Measurements from ENCODE around the gene GSX1. TPM values are rescaled to one million over a fixed set of nuclear protein-coding genes. Genes with fewer than 3 reads are reported as not detected.

The GSX1 gene
- total RNA-seq, 1 experiment from 2014 or later = not detected

DNA sequence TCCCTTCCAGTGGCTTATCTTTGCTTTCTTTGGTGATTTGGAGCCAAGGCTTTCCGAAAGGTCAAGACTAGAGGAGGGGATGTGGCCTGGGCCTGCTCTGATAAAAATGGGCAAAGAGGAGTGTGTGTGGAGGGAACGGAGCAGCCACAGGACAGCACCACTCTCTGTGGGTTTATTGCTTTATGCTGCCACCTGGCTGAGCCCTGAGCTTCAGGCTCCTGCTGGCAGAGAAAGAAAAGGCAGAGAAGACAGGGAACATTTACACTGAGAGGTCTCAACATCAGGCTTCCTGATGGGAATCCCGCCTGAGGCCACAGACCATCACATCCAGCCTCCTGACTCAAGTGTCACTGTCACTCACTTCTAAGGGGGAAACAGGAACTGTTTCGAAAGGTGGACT, 9.2 kb upstream of the GSX1 start:
- no peak for DNase-seq (ENCODE audit: low read depth, low spot score)

DNA sequence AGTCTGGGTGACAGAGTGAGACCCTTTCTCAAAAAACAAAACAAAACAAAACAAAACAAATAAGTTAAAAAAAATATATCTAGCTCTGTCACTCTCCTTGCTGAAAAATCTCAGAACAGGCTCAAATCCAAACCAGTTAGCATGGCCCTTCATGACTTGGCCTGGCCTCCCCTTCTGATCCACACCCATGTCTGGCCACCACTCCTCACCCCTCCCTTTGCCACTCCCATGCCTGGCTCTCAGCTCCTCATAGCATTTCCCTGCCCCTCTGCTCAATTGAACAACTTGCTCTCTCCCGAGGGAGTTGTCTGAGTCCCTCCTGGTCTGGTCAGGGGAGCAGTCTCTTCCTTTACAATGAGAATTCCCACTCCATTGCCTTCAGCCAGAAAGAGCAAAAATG, 4.0 kb upstream of the GSX1 start:
- no peaks in the 10 kb centered on the region; the same call in 1 of the 2 replicates for H3K36me3 ChIP-seq (ENCODE audit: control insufficient read depth, insufficient read depth, low read length)
- DNase-seq (ENCODE audit: low read depth, low spot score) = no peak
- no peak for ATAC-seq
- H3K4me1 ChIP-seq (ENCODE audit: control insufficient read depth, insufficient read depth, low read length) = peaks cover 6% of the 10 kb centered on the region; the same call in 1 of the 2 replicates
- POLR2A ChIA-PET = no interaction called here
- CTCF ChIA-PET = no interaction called here
- no peaks in the 10 kb centered on the region for H3K9me3 ChIP-seq (ENCODE audit: control insufficient read depth, insufficient read depth, low read depth, low read length)
- no peak overlapping the region for H3K4me3 ChIP-seq (ENCODE audit: low read depth in 2 of 2, low read length in 2 of 2)
- no TSS peak for BruUV-seq (replicated peaks)
- TF ChIP-seq, protein P1, sequence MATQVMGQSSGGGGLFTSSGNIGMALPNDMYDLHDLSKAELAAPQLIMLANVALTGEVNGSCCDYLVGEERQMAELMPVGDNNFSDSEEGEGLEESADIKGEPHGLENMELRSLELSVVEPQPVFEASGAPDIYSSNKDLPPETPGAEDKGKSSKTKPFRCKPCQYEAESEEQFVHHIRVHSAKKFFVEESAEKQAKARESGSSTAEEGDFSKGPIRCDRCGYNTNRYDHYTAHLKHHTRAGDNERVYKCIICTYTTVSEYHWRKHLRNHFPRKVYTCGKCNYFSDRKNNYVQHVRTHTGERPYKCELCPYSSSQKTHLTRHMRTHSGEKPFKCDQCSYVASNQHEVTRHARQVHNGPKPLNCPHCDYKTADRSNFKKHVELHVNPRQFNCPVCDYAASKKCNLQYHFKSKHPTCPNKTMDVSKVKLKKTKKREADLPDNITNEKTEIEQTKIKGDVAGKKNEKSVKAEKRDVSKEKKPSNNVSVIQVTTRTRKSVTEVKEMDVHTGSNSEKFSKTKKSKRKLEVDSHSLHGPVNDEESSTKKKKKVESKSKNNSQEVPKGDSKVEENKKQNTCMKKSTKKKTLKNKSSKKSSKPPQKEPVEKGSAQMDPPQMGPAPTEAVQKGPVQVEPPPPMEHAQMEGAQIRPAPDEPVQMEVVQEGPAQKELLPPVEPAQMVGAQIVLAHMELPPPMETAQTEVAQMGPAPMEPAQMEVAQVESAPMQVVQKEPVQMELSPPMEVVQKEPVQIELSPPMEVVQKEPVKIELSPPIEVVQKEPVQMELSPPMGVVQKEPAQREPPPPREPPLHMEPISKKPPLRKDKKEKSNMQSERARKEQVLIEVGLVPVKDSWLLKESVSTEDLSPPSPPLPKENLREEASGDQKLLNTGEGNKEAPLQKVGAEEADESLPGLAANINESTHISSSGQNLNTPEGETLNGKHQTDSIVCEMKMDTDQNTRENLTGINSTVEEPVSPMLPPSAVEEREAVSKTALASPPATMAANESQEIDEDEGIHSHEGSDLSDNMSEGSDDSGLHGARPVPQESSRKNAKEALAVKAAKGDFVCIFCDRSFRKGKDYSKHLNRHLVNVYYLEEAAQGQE (IDR thresholded peaks at IDR 0.05; ENCODE audit: insufficient read depth in 1 of 2, low read depth in 2 of 2, low read length in 1 of 2) = no peak
- no peak for TF ChIP-seq POLR2AphosphoS5 (IDR thresholded peaks at IDR 0.05; ENCODE audit: low read depth, low read length)
- TF ChIP-seq SIN3A (IDR thresholded peaks at IDR 0.05; ENCODE audit: borderline replicate concordance, insufficient read depth, low read depth, low read length) = no peak
- no peak for TF ChIP-seq TCF7L2 (IDR thresholded peaks at IDR 0.05; ENCODE audit: low read depth, low read length)
- TF ChIP-seq CTCF (IDR thresholded peaks at IDR 0.05) = no peak
- intact Hi-C loops (cut with micrococcal nuclease; ENCODE audit: unreplicated experiment) (no loop called here), in situ Hi-C loops (cut with HindIII; ENCODE audit: low pct_unique_long_range_greater_than_20kb, low sequenced_read_pairs) (no loop called here)
- no peak overlapping the region for H3K27ac ChIP-seq (ENCODE audit: low read length)
- peaks cover 17% of the 10 kb centered on the region for H3K27me3 ChIP-seq (ENCODE audit: control insufficient read depth, insufficient read depth, low read length)

More for the DNA sequence above, 9.2 kb upstream of the GSX1 start:
- in situ Hi-C loops (cut with HindIII; ENCODE audit: low pct_unique_long_range_greater_than_20kb, low sequenced_read_pairs) (no loop called here), intact Hi-C loops (cut with micrococcal nuclease; ENCODE audit: unreplicated experiment) (no loop called here)
- ChIA-PET CTCF (interaction anchor here (0.6 kb wide), 1 partner anchor 251 kb away, joined by 3 read pairs; no protein-coding TSS in a partner anchor), POLR2A (no interaction called here)
- no peaks in the 10 kb centered on the region for H3K9me3 ChIP-seq (ENCODE audit: control insufficient read depth, insufficient read depth, low read depth, low read length)
- H3K4me3 ChIP-seq (ENCODE audit: low read depth in 2 of 2, low read length in 2 of 2) = no peak overlapping the region
- ATAC-seq = no peak
- H3K36me3 ChIP-seq (ENCODE audit: control insufficient read depth, insufficient read depth, low read length) = no peaks in the 10 kb centered on the region
- BruUV-seq (replicated peaks) = no TSS peak
- H3K27me3 ChIP-seq (ENCODE audit: control insufficient read depth, insufficient read depth, low read length) = no peaks in the 10 kb centered on the region
- no peaks in the 10 kb centered on the region for H3K4me1 ChIP-seq (ENCODE audit: control insufficient read depth, insufficient read depth, low read length)
- peak; percentile 31; the same call in 1 of the 2 replicates for TF ChIP-seq CTCF (IDR thresholded peaks at IDR 0.05)
- no peak for TF ChIP-seq TCF7L2 (IDR thresholded peaks at IDR 0.05; ENCODE audit: low read depth, low read length)
- TF ChIP-seq SIN3A (IDR thresholded peaks at IDR 0.05; ENCODE audit: borderline replicate concordance, insufficient read depth, low read depth, low read length) = no peak
- no peak for TF ChIP-seq POLR2AphosphoS5 (IDR thresholded peaks at IDR 0.05; ENCODE audit: low read depth, low read length)
- TF ChIP-seq, protein P1 (IDR thresholded peaks at IDR 0.05; ENCODE audit: insufficient read depth in 1 of 2, low read depth in 2 of 2, low read length in 1 of 2) = no peak
- H3K27ac ChIP-seq (ENCODE audit: low read length) = no peak overlapping the region
